Measurements from ENCODE around the gene IZUMO1. TPM values are rescaled to one million over a fixed set of nuclear protein-coding genes. Genes with fewer than 3 reads are reported as not detected.
"Not testable (repeated sequence)": the region's sequence is repeated elsewhere in the genome, so short reads cannot be mapped to it uniquely, and the experiment has no call there.

Gene IZUMO1
- total RNA-seq, 1 experiment from 2014 or later = not detected

- in situ Hi-C loops (cut with HindIII; ENCODE audit: low pct_unique_long_range_greater_than_20kb, low sequenced_read_pairs); DNase-seq (ENCODE audit: low read depth, low spot score): not testable (repeated sequence)
Observed at GRCh38 chr19:48768171-48768753, 21.6 kb upstream of the IZUMO1 start.

- in situ Hi-C loops (cut with HindIII; ENCODE audit: low pct_unique_long_range_greater_than_20kb, low sequenced_read_pairs); DNase-seq (ENCODE audit: low read depth, low spot score): not testable (repeated sequence)
Observed at GRCh38 chr19:48765816-48766215, 19.1 kb upstream of the IZUMO1 start.

DNA sequence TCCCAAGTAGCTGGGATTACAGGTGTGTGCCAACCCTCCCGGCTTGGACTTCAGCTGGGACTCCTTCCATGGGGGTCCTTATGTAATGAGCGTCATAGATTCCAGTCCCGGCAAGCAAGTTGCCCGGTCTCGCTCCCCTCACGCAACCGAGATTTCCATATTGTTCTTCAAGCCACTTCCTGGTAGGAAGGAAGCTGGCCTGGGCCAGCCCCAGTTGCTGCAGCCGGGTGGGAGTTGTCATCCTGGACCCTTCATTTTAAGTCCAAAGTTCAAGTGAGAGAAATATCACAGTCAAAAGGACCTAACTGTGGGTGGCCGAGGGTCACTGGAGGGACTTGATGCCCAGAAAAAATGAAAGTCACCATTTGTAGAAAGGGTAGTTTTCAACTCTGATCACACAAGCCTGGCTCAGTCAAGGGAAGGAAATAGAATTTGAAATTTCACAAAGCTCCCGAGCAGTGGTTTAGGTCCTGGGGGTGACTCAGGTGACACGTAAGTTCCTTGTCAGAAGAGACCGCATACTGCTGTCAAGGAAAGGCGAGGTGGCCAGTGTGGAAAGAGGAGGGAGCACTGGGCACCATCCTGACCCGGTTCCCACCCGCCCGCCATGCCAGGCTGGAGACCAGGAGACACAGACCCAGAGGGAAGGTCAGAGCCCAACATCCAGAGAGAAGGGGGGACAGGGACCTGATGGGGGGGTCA, 13.9 kb upstream of the IZUMO1 start:
- no peak for DNase-seq (ENCODE audit: low read depth, low spot score)

DNA sequence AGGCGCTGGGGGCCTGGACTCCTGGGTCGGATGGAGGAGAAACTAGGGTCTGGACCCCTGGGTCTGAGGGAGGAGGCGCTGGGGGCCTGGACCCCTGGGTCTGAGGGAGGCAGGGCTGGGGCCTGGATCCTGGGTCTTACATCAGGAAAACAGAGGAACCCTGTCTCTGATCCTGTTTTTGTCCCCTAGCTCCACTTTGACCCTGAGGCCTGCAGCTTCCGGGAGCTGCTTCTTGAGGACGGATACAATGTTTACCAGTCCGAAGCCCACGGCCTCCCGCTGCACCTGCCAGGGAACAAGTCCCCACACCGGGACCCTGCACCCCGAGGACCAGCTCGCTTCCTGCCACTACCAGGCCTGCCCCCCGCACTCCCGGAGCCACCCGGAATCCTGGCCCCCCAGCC, 11.0 kb upstream of the IZUMO1 start:
- in situ Hi-C loops (cut with HindIII; ENCODE audit: low pct_unique_long_range_greater_than_20kb, low sequenced_read_pairs) = no loop called here
- no peak for DNase-seq (ENCODE audit: low read depth, low spot score)

More for the DNA sequence above, 13.9 kb upstream of the IZUMO1 start:
- in situ Hi-C loops (cut with HindIII; ENCODE audit: low pct_unique_long_range_greater_than_20kb, low sequenced_read_pairs) = no loop called here

GRCh38 chr19:48757089-48757675, 10.5 kb upstream of the IZUMO1 start:
- in situ Hi-C loops (cut with HindIII; ENCODE audit: low pct_unique_long_range_greater_than_20kb, low sequenced_read_pairs) = no loop called here
- DNase-seq (ENCODE audit: low read depth, low spot score) = no peak

DNA sequence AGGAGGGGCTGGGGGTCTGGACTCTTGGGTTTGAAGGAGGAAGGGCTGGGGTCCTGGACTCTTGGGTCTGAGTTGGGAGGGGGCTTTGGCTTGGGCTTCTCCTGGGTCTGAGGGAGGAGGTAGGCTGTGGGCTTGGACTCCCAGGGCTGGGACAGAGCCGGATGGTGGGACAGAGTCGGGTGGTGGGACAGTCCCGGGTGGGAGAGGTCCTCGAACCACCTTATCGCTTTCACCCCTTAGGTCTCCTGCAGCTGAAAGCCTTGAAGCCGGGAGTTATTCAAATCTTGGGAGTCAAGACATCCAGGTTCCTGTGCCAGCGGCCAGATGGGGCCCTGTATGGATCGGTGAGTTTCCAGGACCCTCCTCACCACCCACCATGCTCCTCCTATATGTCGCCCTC, 10.0 kb upstream of the IZUMO1 start:
- in situ Hi-C loops (cut with HindIII; ENCODE audit: low pct_unique_long_range_greater_than_20kb, low sequenced_read_pairs) = no loop called here
- DNase-seq (ENCODE audit: low read depth, low spot score) = no peak

GRCh38 chr19:48756212-48756611, 9.5 kb upstream of the IZUMO1 start:
- no peak for DNase-seq (ENCODE audit: low read depth, low spot score)
- in situ Hi-C loops (cut with HindIII; ENCODE audit: low pct_unique_long_range_greater_than_20kb, low sequenced_read_pairs) = no loop called here

DNA sequence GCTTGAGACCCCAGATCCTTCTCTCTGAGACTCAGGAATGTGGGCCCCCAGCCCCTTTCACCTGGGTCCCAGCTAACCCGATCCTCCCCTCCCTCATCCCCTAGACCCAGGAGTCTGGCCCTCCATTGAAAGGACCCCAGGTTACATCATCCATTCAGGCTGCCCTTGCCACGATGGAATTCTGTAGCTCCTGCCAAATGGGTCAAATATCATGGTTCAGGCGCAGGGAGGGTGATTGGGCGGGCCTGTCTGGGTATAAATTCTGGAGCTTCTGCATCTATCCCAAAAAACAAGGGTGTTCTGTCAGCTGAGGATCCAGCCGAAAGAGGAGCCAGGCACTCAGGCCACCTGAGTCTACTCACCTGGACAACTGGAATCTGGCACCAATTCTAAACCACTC, 9.1 kb upstream of the IZUMO1 start:
- in situ Hi-C loops (cut with HindIII; ENCODE audit: low pct_unique_long_range_greater_than_20kb, low sequenced_read_pairs) = no loop called here

GRCh38 chr19:48755084-48755641, 8.5 kb upstream of the IZUMO1 start, which contains the start of gene FGF21:
TSS of gene FGF21 (plus strand) at chr19:48755524. CDS start at chr19:48756237, 713 bp downstream.
- in situ Hi-C loops (cut with HindIII; ENCODE audit: low pct_unique_long_range_greater_than_20kb, low sequenced_read_pairs) = no loop called here
- DNase-seq (ENCODE audit: low read depth, low spot score) = no peak

More for the DNA sequence above, 9.1 kb upstream of the IZUMO1 start:
- no peak for DNase-seq (ENCODE audit: low read depth, low spot score)

- DNase-seq (ENCODE audit: low read depth, low spot score) = no peak
- in situ Hi-C loops (cut with HindIII; ENCODE audit: low pct_unique_long_range_greater_than_20kb, low sequenced_read_pairs) = no loop called here
Observed at GRCh38 chr19:48752496-48753365, 6.0 kb upstream of the IZUMO1 start, which contains the start of gene FUT1. TSS of gene FUT1 (minus strand) at chr19:48752641. CDS start at chr19:48751281, 1,360 bp downstream.

DNA sequence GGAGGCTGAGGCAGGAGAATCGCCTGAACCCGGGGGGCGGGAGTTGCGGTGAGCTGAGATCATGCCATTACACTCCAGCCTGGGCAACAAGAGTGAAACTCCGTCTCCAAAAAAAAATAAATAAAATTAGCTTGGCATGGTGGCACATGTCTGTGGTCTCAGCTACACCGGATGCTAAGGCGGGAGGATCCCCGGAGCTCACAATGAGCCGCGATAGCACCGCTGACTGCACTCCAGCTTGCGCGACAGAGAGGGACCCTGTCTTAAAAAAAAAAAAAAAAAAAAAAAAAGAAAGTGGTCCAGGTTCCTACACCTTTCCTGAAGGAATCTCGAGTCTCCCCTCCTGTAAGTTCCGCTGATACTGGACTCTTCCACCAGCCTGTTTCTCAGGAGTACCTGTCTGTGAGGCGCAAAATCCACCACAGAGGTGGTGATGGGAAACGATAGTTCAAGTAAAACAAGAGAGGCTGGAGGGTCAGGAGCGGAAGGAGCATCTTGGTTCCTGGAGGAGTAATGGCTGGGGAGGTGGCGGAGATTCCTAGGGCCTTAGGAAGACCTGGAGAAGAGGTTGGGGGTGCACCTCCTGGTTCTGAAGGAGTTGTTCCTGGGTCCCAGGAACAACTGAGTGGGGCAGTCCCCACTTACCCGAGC, 5.3 kb upstream of the IZUMO1 start:
- in situ Hi-C loops (cut with HindIII; ENCODE audit: low pct_unique_long_range_greater_than_20kb, low sequenced_read_pairs) = no loop called here
- no peak for DNase-seq (ENCODE audit: low read depth, low spot score)

- in situ Hi-C loops (cut with HindIII; ENCODE audit: low pct_unique_long_range_greater_than_20kb, low sequenced_read_pairs) = no loop called here
- DNase-seq (ENCODE audit: low read depth, low spot score) = no peak
Observed at GRCh38 chr19:48750771-48751504, 4.2 kb upstream of the IZUMO1 start.

DNA sequence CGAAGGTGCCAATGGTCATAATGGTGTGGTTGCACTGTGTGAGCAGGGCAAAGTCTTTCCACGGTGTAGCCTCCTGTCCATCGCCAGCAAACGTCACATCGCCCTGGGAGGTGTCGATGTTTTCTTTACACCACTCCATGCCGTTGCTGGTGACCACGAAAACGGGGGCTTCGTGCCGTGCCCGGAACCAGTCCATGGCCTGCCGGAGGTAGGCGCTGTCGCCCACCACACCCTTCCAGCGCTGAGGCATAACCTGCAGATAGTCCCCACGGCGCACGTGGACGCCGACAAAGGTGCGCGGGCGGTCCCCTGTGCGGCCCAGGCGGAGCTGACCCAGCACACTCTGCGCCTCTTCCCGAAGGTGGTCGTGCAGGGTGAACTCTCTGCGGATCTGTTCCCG, 3.6 kb upstream of the IZUMO1 start:
- in situ Hi-C loops (cut with HindIII; ENCODE audit: low pct_unique_long_range_greater_than_20kb, low sequenced_read_pairs) = no loop called here
- no peak for DNase-seq (ENCODE audit: low read depth, low spot score)

GRCh38 chr19:48749571-48750198, 3.0 kb upstream of the IZUMO1 start:
- in situ Hi-C loops (cut with HindIII; ENCODE audit: low pct_unique_long_range_greater_than_20kb, low sequenced_read_pairs) = no loop called here
- DNase-seq (ENCODE audit: low read depth, low spot score) = no peak

- in situ Hi-C loops (cut with HindIII; ENCODE audit: low pct_unique_long_range_greater_than_20kb, low sequenced_read_pairs) = no loop called here
- no peak for DNase-seq (ENCODE audit: low read depth, low spot score)
Observed at GRCh38 chr19:48746110-48746509, 599 bp downstream of the IZUMO1 start.

Data from SK-MEL-5 (cell line).